ENCODE results near the gene MEOX1.
A peak's percentile ranks its signal among the peaks of the same experiment; 100 is the strongest.

MEOX1 gene

GRCh38 chr17:43650471-43650870, 11.3 kb downstream of the MEOX1 start:
- DNase-seq, result no peak

- DNase-seq, result no peak
These were observed 12.8 kb downstream of the MEOX1 start for GRCh38 chr17:43648916-43649315.

- DNase-seq, result peak in 1 of 2 donors; percentile 46
These were observed 15.8 kb downstream of the MEOX1 start for GRCh38 chr17:43645765-43646481.

GRCh38 chr17:43645450-43645764, 16.3 kb downstream of the MEOX1 start:
- DNase-seq, result no peak

DNA sequence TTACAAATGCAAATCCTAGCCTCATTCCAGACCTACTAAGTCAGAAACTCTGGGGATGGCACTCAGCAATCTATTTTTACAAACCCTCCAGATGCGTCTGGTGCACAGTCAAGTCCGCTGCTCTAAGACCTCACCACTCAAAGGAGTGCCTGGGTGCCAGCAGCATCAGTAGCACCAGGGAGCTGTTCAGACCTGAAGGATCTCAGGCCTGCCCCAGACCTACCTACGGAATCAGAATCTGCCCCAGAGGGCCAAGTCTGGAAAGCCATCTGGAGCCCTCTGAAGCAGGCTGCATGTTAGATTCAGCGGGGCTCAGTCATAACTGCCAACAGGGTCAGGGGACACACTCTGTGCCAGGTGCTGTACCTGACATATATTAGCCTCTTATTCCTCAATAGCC, 17.6 kb downstream of the MEOX1 start:
- no peak for DNase-seq

DNA sequence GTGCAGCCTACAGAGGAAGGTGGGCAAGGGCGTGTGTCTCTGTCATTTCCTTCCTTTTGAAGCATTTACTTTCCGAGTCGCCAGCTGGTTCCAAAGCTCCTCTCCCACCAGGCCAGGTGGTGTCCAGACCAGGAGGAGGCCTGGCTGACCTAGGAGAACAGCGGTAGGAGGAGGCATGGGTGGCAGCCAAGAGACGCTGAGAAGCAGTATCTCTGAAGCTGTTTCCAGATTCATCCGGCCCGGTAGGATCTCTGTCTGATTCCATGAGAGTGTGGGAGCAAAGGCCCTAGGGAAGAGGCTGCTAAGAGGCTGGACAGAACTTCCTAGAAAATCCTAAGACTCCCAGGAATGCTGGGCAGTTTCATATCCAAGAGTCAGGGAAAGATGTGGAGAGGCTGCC, 20.3 kb downstream of the MEOX1 start:
- DNase-seq, result no peak

DNA sequence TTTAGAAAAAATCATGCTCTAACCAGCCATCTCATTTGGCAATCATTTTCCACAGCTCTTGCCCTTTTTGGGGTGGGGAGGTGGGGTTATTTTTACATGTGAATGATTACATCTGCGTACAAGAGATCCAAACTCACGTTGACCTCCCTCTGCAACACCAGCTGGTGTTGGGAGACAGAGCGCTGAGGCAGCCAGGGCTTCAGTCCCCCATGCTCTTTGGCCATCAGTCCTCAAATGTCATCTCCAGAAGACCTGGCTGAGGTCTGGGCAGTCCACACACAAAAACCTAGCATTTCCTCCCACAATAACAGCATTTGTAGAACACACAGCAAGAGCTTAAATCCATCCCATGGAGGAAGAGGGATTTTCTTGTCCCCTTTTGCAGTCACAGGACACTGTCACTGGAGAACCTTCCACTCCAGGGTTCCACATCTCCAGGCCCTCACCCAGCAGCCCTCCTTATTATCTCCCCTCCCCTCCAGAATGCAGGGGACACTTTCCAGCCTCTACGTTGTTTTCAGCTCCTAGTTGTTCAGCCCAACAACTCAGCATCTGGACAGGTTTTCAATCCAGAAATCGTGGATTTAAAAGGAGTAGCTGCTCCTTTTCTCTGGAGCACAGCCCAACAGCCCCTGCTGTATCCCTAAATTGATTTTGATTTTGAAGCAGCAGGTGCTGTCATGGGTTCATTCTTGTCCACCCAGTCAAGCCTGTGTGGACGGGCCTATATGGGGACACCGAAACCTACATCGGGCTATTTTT, 21.1 kb downstream of the MEOX1 start:
- no peak for DNase-seq

- no peak for DNase-seq
These were observed 24.0 kb downstream of the MEOX1 start for GRCh38 chr17:43637563-43638323.

DNA sequence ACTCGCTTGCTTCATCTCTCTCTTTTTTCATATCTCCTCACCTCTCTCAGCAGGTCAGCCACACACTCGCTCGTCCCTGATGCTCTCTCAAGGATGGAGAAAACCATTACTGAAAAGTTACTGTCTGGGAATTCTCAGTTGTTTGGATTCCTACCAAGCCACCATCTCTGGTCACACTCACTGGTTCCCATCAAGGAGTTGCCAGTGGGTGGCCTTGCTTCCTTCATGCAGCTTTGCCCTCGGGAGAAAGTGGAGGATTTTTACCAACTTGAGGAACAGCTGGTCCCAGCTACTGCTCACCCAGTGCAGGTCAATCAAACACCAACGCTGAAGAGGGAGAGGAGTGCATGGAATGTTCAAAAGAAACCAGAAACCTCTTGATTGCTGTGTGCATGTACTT, 25.3 kb downstream of the MEOX1 start:
- no peak for DNase-seq

DNA sequence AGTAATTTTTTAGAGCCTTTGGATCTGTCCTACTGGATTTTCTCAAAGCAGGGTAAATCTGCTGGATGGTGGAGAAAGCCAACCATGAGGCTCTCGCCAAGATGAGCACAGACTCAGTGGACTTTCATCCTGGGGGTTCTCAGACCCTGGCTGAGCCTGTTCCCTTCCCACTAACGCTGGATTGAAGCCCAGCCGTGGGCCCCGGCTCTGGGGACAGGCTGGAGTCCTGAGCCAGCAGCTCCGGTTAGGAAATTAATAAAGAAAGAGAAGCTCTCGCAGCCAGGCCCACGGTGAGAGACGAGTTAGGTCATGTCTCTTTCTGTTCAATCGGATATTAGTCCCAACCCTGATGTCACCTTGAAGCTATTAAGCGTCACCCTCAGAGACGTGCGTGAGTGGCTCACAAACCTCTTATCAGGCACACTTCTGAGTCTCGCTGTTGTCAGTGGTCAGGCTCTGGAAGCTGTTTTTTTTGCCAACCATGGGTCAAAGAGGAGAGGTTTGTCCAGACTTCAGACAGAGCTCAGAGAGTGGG, 27.1 kb downstream of the MEOX1 start:
- no peak for DNase-seq

DNA sequence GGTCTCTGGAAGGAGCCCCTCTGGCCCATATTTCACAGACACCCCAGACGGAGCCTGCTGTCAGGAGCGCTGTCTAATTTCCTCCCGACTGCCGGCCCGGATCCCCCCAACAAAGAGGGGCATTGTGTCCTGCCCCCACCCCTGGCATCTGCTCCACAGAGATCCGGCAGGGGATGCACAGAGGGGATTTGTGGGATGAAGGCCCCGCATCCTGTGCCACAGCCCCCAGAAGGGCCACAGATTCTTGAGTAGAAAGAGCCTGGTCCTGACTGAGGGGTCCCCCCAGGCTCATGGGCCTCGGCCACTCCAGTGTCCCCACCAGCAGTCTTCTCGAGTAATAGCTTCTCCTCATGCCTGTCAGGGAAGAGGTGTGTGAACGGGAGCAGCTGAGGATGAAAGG, 29.5 kb downstream of the MEOX1 start:
- no peak for DNase-seq

DNA sequence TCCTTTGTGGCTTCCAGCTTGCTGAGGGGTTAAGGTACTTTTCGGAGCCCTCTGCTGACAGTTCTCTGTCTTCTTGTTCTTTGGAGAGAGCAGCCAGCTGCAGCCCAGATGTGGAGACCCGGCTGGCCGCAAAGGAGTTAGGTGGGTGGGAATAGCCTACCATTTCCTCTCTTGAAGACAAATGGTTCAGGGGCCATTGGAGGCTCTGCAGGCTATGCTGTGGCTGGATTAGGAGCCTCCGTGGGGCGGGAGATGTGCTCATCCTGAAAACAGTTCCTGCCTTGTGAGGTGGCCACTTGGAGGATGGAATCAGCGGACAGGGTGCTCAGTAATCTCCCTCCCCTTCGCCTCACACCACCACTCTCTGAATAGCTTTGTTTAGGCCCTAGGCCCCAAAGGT, 30.3 kb downstream of the MEOX1 start:
- DNase-seq, result no peak

- no peak for DNase-seq
These were observed 33.6 kb downstream of the MEOX1 start for GRCh38 chr17:43628089-43628650.

- DNase-seq, result no peak
These were observed 34.1 kb downstream of the MEOX1 start for GRCh38 chr17:43627653-43628052.

DNA sequence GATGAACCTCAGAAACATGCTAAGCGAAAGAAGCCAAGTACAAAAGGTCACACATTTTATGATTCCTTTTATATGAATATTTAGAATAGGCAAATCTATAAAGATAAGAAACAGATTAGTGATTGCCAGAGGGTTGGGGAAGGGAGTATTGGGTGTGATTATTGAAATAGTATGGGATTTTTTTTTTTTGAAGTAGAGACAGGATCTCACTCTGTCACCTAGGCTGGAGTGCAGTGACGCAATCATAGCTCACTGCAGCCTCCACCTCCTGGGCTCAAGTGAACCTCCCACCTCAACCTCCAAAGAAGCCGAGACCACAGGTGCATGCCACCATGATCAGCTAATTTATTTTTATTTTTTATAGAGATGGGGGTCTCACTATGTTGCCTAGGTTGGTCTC, 35.7 kb downstream of the MEOX1 start:
- no peak for DNase-seq

DNA sequence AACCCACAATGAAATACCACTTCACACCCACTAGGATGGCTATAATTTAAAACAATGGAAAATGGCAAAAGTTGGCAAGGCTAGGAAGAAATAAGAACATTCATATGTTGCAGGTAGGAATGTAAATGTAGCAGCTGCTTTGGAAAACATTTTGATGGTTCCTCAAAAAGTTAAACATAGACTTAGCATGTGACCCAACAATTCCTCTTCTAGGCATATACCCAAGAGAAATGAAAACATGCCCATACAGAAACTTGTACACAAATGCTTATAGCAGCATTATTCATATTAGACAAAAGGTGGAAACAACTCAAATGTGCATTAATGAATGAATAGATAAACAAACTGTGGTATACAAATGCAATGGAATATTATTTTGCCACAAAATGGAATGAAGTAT, 36.1 kb downstream of the MEOX1 start:
- DNase-seq, result no peak

- no peak for DNase-seq
These were observed 41.1 kb downstream of the MEOX1 start for GRCh38 chr17:43620581-43620980.

GRCh38 chr17:43620147-43620546, 41.6 kb downstream of the MEOX1 start:
- no peak for DNase-seq

GRCh38 chr17:43619705-43620104, 42.0 kb downstream of the MEOX1 start:
- DNase-seq, result no peak

- DNase-seq, result no peak
These were observed 43.4 kb downstream of the MEOX1 start for GRCh38 chr17:43618276-43618675.

GRCh38 chr17:43616852-43617251, 44.9 kb downstream of the MEOX1 start:
- DNase-seq, result no peak

DNA sequence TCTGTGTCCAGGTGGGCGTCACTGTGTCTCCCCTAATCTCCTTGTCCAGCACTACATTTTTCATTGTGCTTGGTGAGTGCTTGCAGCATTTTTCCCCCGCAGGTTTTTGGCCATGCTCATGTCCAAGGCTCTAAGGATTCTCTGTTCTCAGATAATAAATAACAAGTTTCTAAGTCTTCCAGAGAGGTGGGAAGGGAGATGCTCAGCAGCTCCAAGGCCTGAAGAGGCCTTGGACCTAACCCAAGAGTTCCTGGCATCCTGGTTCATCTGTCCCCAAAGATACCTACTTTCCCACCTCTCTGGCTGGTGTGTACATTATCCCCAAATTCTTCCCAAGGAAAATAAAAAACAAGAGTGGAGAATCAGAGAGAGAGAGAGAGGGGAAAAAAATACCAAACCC, 45.3 kb downstream of the MEOX1 start:
- DNase-seq, result no peak

- DNase-seq, result no peak
These were observed 45.7 kb downstream of the MEOX1 start for GRCh38 chr17:43616029-43616351.
